Loucy (cell line): Measurements from ENCODE around the gene ADGRD1.

Experiments used
- H2AFZ ChIP-seq: fragments of 200-600 bp; sonication (generic); 2 replicates; pipeline ENCODE4 v1.6.0; 2016; ENCODE audit warnings: antibody characterized with exemption, mild to moderate bottlenecking, low read length, moderate library complexity
- H3F3A ChIP-seq: fragments of 200-600 bp; 2 replicates; pipeline ENCODE4 v1.6.0; 2016; ENCODE audit warnings: antibody characterized with exemption, low read depth, mild to moderate bottlenecking
- H3K27me3 ChIP-seq: fragments of 200-600 bp; sonication (generic); 2 replicates; pipeline ENCODE4 v1.6.1; 2014; ENCODE audit warnings: low read length, mild to moderate bottlenecking; ENCODE audit not compliant: insufficient read depth, poor library complexity, severe bottlenecking
- H3K36me3 ChIP-seq: fragments of 200-600 bp; sonication (generic); 2 replicates; pipeline ENCODE4 v1.6.1; 2016; ENCODE audit warnings: low read length; ENCODE audit not compliant: insufficient read depth
- H3K4me1 ChIP-seq: fragments of 200-600 bp; sonication (generic); 2 replicates; pipeline ENCODE4 v1.5.1; 2014; ENCODE audit warnings: low read length, mild to moderate bottlenecking; ENCODE audit not compliant: insufficient read depth, poor library complexity, severe bottlenecking
- H3K4me2 ChIP-seq: fragments of 200-600 bp; sonication (generic); 2 replicates; pipeline ENCODE4 v1.6.0; 2014; ENCODE audit warnings: antibody characterized with exemption, low read length, low read depth, mild to moderate bottlenecking; ENCODE audit not compliant: poor library complexity, severe bottlenecking
- H3K4me3 ChIP-seq: fragments of 200-600 bp; sonication (generic); 2 replicates; pipeline ENCODE4 v1.5.1; 2014; ENCODE audit warnings: low read length, mild to moderate bottlenecking, mixed read lengths; ENCODE audit not compliant: poor library complexity, severe bottlenecking
- H3K79me2 ChIP-seq: fragments of 200-600 bp; sonication (generic); 2 replicates; pipeline ENCODE4 v1.6.1; 2014; ENCODE audit warnings: low read length; ENCODE audit not compliant: insufficient read depth
- H3K9ac ChIP-seq: fragments of 200-600 bp; sonication (generic); 2 replicates; pipeline ENCODE4 v1.6.0; 2014; ENCODE audit warnings: mild to moderate bottlenecking, low read depth, low read length, moderate library complexity; ENCODE audit not compliant: poor library complexity, severe bottlenecking
- H3K9me2 ChIP-seq: fragments of 200-600 bp; sonication (generic); replicated peaks from 2 replicates; pipeline ENCODE4 v1.6.1; 2016; ENCODE audit warnings: low read depth, low read length, mixed read lengths
- H3K9me3 ChIP-seq: fragments of 200-600 bp; sonication (generic); 2 replicates; pipeline ENCODE4 v1.6.1; 2014; ENCODE audit warnings: mild to moderate bottlenecking, antibody characterized with exemption, low read length, low read depth; ENCODE audit not compliant: insufficient read depth
- H4K20me1 ChIP-seq: fragments of 200-600 bp; sonication (generic); 2 replicates; pipeline ENCODE4 v1.6.0; 2014; ENCODE audit warnings: antibody characterized with exemption, low read length, mild to moderate bottlenecking; ENCODE audit not compliant: insufficient read depth, poor library complexity, severe bottlenecking
- CTCF ChIP-seq: fragments of 200-600 bp; sonication (generic); conservative IDR thresholded peaks from 2 replicates; pipeline ENCODE4 v1.5.1; 2014; ENCODE audit warnings: mild to moderate bottlenecking, antibody characterized with exemption, low read length
- EZH2phosphoT487 ChIP-seq: fragments of 200-600 bp; IDR thresholded peaks from 2 replicates; pipeline ENCODE4 v1.6.1; 2018; ENCODE audit warnings: antibody characterized with exemption, mild to moderate bottlenecking, moderate library complexity, borderline replicate concordance

Gene ADGRD1

GRCh38 chr12:131130311-131130911, 176.7 kb downstream of the ADGRD1 start:
- no peak overlapping the region for H3K9ac ChIP-seq
- H4K20me1 ChIP-seq = no peaks in the 10 kb centered on the region
- H3K4me2 ChIP-seq = no peak overlapping the region
- no peaks in the 10 kb centered on the region for H3K9me2 ChIP-seq
- no peaks in the 10 kb centered on the region for H3K27me3 ChIP-seq
- H3K79me2 ChIP-seq = no peaks in the 10 kb centered on the region
- no peaks in the 10 kb centered on the region for H3K9me3 ChIP-seq
- TF ChIP-seq CTCF (no peak), EZH2phosphoT487 (no peak)
- H3K4me3 ChIP-seq = no peak overlapping the region
- no peak overlapping the region for H2AFZ ChIP-seq
- no peaks in the 10 kb centered on the region for H3K36me3 ChIP-seq
- peaks cover 3% of the 10 kb centered on the region for H3K4me1 ChIP-seq
- no peaks in the 10 kb centered on the region for H3F3A ChIP-seq

DNA sequence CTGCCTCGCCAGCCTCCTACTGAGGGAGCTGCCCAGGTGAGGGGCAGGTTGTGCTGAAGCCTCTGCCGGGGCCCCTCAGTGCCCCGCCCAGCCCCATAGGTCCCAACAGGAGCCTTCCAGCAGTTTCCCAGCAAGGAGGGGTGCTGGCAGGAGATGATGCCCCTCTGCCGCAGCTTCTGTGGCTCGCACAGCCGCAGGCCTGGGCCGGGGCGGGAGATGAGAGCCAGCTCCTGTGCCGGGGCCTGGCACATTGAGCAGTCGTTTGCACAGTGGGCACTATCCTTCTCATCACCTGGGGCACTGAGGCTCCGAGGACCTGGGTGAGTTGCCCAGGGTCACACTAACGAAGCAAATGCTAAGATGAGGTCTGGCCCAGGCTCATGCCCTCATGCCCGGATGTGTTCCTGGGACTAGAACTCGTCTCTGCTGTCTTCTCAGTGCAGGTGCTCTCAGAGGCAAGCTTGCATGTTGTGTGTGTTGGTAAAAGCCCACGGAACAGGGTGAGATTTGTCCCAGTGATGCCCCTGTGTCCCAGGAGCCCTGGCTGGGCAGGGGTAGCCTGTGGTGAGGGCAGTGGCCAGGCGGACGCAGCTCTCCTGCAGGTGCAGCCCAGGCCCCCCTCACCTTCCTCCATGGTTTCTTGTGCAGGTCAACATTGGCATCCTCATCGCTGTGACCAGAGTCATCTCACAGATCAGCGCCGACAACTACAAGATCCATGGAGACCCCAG, 177.5 kb downstream of the ADGRD1 start:
- Histone ChIP-seq H3K9me2 (no peaks in the 10 kb centered on the region), H3K4me1 (peaks cover 3% of the 10 kb centered on the region), H2AFZ (no peak overlapping the region), H3K9me3 (no peaks in the 10 kb centered on the region), H3K4me3 (no peak overlapping the region), H3K36me3 (no peaks in the 10 kb centered on the region), H3K4me2 (no peak overlapping the region), H3K9ac (no peak overlapping the region), H4K20me1 (no peaks in the 10 kb centered on the region), H3K79me2 (no peaks in the 10 kb centered on the region), H3F3A (no peaks in the 10 kb centered on the region), H3K27me3 (no peaks in the 10 kb centered on the region)
- no peak for TF ChIP-seq CTCF

DNA sequence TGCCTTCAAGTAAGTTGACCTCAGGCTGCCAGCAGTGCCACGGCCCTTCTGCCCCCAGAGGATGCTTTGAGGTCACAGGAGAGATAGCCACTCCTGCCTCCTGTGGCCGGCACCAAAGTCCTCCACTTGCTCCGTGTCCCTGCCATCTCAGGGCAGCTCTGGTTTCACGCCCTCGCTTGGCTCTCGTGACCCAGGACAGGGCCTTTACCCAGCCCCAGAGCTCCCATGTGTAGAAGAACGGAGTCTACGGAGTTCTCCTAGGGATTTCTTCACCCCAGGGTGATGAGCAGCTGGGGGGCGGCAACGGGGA, 178.1 kb downstream of the ADGRD1 start:
- H3K9ac ChIP-seq = no peak overlapping the region

More for the DNA sequence above, 178.1 kb downstream of the ADGRD1 start:
- no peaks in the 10 kb centered on the region for H3K36me3 ChIP-seq
- H3K9me2 ChIP-seq = no peaks in the 10 kb centered on the region
- no peaks in the 10 kb centered on the region for H3F3A ChIP-seq
- no peaks in the 10 kb centered on the region for H3K27me3 ChIP-seq
- H3K4me2 ChIP-seq = no peak overlapping the region
- peak overlapping the region; percentile 71; the same call in 1 of the 2 replicates for H2AFZ ChIP-seq
- TF ChIP-seq EZH2phosphoT487 = no peak
- TF ChIP-seq CTCF = no peak
- no peak overlapping the region for H3K4me3 ChIP-seq
- H4K20me1 ChIP-seq = no peaks in the 10 kb centered on the region
- no peaks in the 10 kb centered on the region for H3K79me2 ChIP-seq
- H3K4me1 ChIP-seq = peaks cover 3% of the 10 kb centered on the region
- no peaks in the 10 kb centered on the region for H3K9me3 ChIP-seq
